CD4-positive, alpha-beta T cell treated with Interleukin-1 beta for 1 hour (primary cell): ENCODE measurements around the gene TNS3.

Source experiments
- DNase-seq, 2 donors: peaks; one replicate each; pipeline ENCODE4 v3.0.0-alpha.2; 2020 to 2022

The TNS3 gene

GRCh38 chr7:47335557-47336471 is 246.1 kb downstream of the TNS3 start:
- DNase-seq, result no peak

GRCh38 chr7:47335071-47335470 is 246.8 kb downstream of the TNS3 start:
- DNase-seq, result no peak

GRCh38 chr7:47333959-47334358 is 248.0 kb downstream of the TNS3 start:
- no peak for DNase-seq

GRCh38 chr7:47333554-47333887 is 248.4 kb downstream of the TNS3 start:
- DNase-seq, result no peak

GRCh38 chr7:47332681-47333553 is 249.0 kb downstream of the TNS3 start:
- no peak for DNase-seq

- no peak for DNase-seq
Measured at GRCh38 chr7:47332213-47332612, 249.7 kb downstream of the TNS3 start.

GRCh38 chr7:47331179-47331565 is 250.7 kb downstream of the TNS3 start:
- no peak for DNase-seq

GRCh38 chr7:47330561-47331178 is 251.2 kb downstream of the TNS3 start:
- DNase-seq, result no peak

- DNase-seq, result no peak
Measured at GRCh38 chr7:47330026-47330425, 251.9 kb downstream of the TNS3 start.

GRCh38 chr7:47329320-47329926 is 252.5 kb downstream of the TNS3 start:
- no peak for DNase-seq

- no peak for DNase-seq
Measured at GRCh38 chr7:47328392-47329319, 253.3 kb downstream of the TNS3 start.

- no peak for DNase-seq
Measured at GRCh38 chr7:47327698-47328391, 254.1 kb downstream of the TNS3 start.

GRCh38 chr7:47327346-47327697 is 254.6 kb downstream of the TNS3 start:
- no peak for DNase-seq

- DNase-seq, result no peak
Measured at GRCh38 chr7:47326808-47327207, 255.1 kb downstream of the TNS3 start.

GRCh38 chr7:47326220-47326619 is 255.7 kb downstream of the TNS3 start:
- no peak for DNase-seq

GRCh38 chr7:47325337-47325736 is 256.6 kb downstream of the TNS3 start:
- no peak for DNase-seq

GRCh38 chr7:47323904-47324303 is 258.0 kb downstream of the TNS3 start:
- DNase-seq, result no peak

GRCh38 chr7:47322731-47323130 is 259.2 kb downstream of the TNS3 start:
- no peak for DNase-seq

- no peak for DNase-seq
Measured at GRCh38 chr7:47320296-47320695, 261.6 kb downstream of the TNS3 start.

GRCh38 chr7:47318395-47319182 is 263.3 kb downstream of the TNS3 start:
- no peak for DNase-seq

GRCh38 chr7:47317487-47317886 is 264.4 kb downstream of the TNS3 start:
- DNase-seq, result no peak
